SU-DHL-6 (cell line): ENCODE results near the gene KCND3.

Experiments
- H2AFZ ChIP-seq: fragments of 200-600 bp; sonication (generic); 2 replicates; pipeline ENCODE4 v1.6.1; 2014; ENCODE audit warnings: low read depth, mild to moderate bottlenecking, moderate library complexity, mixed read lengths, antibody characterized with exemption, low read length; ENCODE audit not compliant: severe bottlenecking
- H3F3A ChIP-seq: fragments of 200-600 bp; shearing (Covaris generic); 2 replicates; pipeline ENCODE4 v1.6.0; 2016; ENCODE audit warnings: antibody characterized with exemption, mild to moderate bottlenecking; ENCODE audit not compliant: insufficient read depth
- H3K27ac ChIP-seq: fragments of 200-600 bp; sonication (generic); 2 replicates; pipeline ENCODE4 v1.5.1; 2016; ENCODE audit warnings: low read depth, mild to moderate bottlenecking, low read length, moderate library complexity, mixed read lengths
- H3K27me3 ChIP-seq: fragments of 200-600 bp; sonication (generic), shearing (Covaris generic); 2 replicates; pipeline ENCODE4 v1.6.0; 2014; ENCODE audit warnings: mild to moderate bottlenecking, low read length
- H3K36me3 ChIP-seq: fragments of 200-600 bp; sonication (generic); 2 replicates; pipeline ENCODE4 v1.6.1; 2014; ENCODE audit warnings: mild to moderate bottlenecking, low read length, mixed read lengths
- H3K4me2 ChIP-seq: fragments of 300-600, 200-600 bp; shearing (Covaris generic), sonication (generic); 2 replicates; pipeline ENCODE4 v1.6.0; 2014; ENCODE audit warnings: low read length, low read depth, mild to moderate bottlenecking; ENCODE audit not compliant: poor library complexity, severe bottlenecking
- H3K4me3 ChIP-seq: fragments of 200-600 bp; sonication (generic); 2 replicates; pipeline ENCODE4 v1.5.1; 2014; ENCODE audit warnings: antibody characterized with exemption, low read length, mild to moderate bottlenecking, mixed read lengths; ENCODE audit not compliant: insufficient read depth, poor library complexity, severe bottlenecking
- H3K79me2 ChIP-seq: fragments of 200-600 bp; sonication (generic); 2 replicates; pipeline ENCODE4 v1.6.1; 2014; ENCODE audit warnings: mild to moderate bottlenecking, low read length, moderate library complexity; ENCODE audit not compliant: insufficient read depth
- H3K9ac ChIP-seq: fragments of 200-600 bp; sonication (generic); 2 replicates; pipeline ENCODE4 v1.7.0; 2014; ENCODE audit warnings: mild to moderate bottlenecking, low read length
- H3K9me2 ChIP-seq: fragments of 200-600 bp; sonication (generic); replicated peaks from 2 replicates; pipeline ENCODE4 v1.6.1; 2014; ENCODE audit warnings: low read length; ENCODE audit not compliant: insufficient read depth
- H3K9me3 ChIP-seq: fragments of 200-600 bp; sonication (generic); 2 replicates; pipeline ENCODE4 v1.6.1; 2014; ENCODE audit warnings: low read length, mixed read lengths; ENCODE audit not compliant: insufficient read depth
- H4K20me1 ChIP-seq: fragments of 200-600 bp; sonication (generic); 2 replicates; pipeline ENCODE4 v1.6.1; 2014; ENCODE audit warnings: low read depth, mild to moderate bottlenecking, antibody characterized with exemption, low read length, moderate library complexity, mixed read lengths
- EZH2phosphoT487 ChIP-seq: fragments of 200-600 bp; sonication (generic), shearing (Covaris generic); conservative IDR thresholded peaks from 2 replicates; pipeline ENCODE4 v1.6.1; 2018; ENCODE audit warnings: mild to moderate bottlenecking, antibody characterized with exemption, low read length, moderate library complexity, mixed read lengths
- TF ChIP-seq, protein P1 (sequence below): fragments of 200-600 bp; sonication (generic); IDR thresholded peaks from one replicate; pipeline ENCODE4 v1.5.1; 2017; ENCODE audit warnings: antibody characterized with exemption, mild to moderate bottlenecking, low read length, moderate library complexity; ENCODE audit not compliant: insufficient read depth, poor library complexity, severe bottlenecking

The KCND3 gene

DNA sequence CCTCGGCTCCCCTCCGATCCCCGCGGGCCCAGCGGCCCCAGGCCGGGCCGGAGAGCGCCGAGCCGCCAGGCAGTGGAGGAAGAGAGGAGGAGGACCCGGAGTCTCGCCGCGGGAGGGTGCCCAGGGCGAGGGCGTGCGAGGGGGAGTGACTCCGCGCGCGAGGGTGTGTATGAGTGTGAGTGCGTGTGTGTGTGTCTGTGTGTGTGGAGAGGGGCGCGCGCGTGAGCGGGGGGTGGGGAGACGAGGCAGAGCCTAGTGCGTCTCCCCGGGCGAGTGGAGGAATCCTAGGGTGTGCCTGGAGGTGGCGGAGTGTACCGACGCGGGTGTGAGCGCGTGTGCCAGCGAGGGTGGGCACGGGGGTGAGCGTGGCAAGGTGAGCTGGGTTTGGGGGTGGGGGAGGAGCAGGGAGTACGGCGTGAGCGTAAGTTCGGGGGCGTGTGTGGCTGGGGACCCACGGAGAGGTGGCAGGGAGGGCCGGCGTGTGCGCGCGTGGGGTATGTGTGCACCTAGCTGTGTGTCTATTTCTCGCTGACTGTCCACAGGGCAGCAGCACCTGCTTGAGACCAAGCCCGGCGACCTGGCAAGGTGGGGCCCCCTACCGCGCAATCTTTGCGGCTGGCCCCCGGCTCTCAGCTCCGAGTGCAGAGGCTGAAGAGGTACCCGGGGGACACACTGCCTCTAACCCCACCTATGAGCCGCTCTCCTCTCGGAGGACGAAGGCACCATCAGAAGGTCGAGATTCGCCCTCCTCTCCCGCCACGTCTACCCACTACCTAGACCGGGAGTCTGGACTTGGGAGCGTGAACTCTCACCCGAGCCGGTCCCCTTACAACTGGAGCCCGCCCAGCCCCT is 784 bp upstream of the KCND3 start:
- H3K36me3 ChIP-seq = no peaks in the 10 kb centered on the region
- no peaks in the 10 kb centered on the region for H3K9me3 ChIP-seq
- H2AFZ ChIP-seq = no peak overlapping the region
- no peak overlapping the region for H3K27ac ChIP-seq
- no peak overlapping the region for H3K4me3 ChIP-seq
- H3K4me2 ChIP-seq = no peak overlapping the region
- TF ChIP-seq EZH2phosphoT487 = no peak
- TF ChIP-seq, protein P1, sequence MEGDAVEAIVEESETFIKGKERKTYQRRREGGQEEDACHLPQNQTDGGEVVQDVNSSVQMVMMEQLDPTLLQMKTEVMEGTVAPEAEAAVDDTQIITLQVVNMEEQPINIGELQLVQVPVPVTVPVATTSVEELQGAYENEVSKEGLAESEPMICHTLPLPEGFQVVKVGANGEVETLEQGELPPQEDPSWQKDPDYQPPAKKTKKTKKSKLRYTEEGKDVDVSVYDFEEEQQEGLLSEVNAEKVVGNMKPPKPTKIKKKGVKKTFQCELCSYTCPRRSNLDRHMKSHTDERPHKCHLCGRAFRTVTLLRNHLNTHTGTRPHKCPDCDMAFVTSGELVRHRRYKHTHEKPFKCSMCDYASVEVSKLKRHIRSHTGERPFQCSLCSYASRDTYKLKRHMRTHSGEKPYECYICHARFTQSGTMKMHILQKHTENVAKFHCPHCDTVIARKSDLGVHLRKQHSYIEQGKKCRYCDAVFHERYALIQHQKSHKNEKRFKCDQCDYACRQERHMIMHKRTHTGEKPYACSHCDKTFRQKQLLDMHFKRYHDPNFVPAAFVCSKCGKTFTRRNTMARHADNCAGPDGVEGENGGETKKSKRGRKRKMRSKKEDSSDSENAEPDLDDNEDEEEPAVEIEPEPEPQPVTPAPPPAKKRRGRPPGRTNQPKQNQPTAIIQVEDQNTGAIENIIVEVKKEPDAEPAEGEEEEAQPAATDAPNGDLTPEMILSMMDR = no peak
- no peaks in the 10 kb centered on the region for H3K9me2 ChIP-seq
- no peaks in the 10 kb centered on the region for H3K27me3 ChIP-seq
- H4K20me1 ChIP-seq = no peaks in the 10 kb centered on the region
- H3K79me2 ChIP-seq = no peaks in the 10 kb centered on the region
- no peak overlapping the region for H3K9ac ChIP-seq
- H3F3A ChIP-seq = no peaks in the 10 kb centered on the region

DNA sequence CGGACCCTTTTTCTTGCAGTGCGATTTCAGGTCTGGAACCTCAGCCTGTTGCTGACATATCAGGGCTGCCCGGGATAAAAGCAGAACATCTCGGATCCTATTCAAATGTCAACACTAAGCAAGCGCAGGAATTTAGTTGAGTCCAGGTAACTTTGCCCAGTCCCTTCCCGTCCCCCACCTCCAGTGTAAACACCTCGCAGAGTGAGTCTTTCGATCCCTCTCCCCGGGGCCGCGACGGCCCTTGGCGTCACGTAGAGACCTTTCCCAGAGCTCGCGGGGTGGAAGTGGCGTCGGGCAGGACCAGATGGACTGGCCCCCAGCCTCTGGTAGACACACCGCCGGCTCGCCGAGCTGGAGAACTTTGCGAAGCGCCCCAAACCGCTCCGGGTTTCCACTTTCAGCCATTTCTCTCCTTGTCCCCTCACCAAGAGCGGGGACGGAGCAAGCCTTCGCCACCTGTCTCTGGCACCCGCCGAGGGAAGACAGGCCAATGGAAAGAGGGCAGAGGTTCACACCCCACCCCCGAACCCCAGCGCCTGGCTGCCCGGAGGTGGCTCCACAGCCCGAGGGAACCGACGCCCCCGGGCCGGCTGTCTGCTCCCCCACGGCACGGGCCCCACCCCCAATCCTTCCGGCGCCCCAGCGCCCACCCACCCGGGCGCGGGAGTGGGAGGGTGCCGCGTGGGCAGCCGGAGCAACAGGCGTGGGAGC is 570 bp downstream of the KCND3 start:
- H2AFZ ChIP-seq = no peak overlapping the region
- H3K9me3 ChIP-seq = no peaks in the 10 kb centered on the region
- H3K27me3 ChIP-seq = no peaks in the 10 kb centered on the region
- TF ChIP-seq, protein P1 = no peak
- no peak for TF ChIP-seq EZH2phosphoT487
- no peak overlapping the region for H3K27ac ChIP-seq
- no peaks in the 10 kb centered on the region for H4K20me1 ChIP-seq
- no peaks in the 10 kb centered on the region for H3K36me3 ChIP-seq
- no peaks in the 10 kb centered on the region for H3K79me2 ChIP-seq
- no peak overlapping the region for H3K4me2 ChIP-seq
- H3K9me2 ChIP-seq = no peaks in the 10 kb centered on the region
- no peak overlapping the region for H3K9ac ChIP-seq
- no peaks in the 10 kb centered on the region for H3F3A ChIP-seq
- no peak overlapping the region for H3K4me3 ChIP-seq

GRCh38 chr1:111988377-111988742 is 1.1 kb downstream of the KCND3 start:
- no peak overlapping the region for H3K4me3 ChIP-seq
- H4K20me1 ChIP-seq = no peaks in the 10 kb centered on the region

More at GRCh38 chr1:111988377-111988742, 1.1 kb downstream of the KCND3 start:
- TF ChIP-seq, protein P1 = no peak
- H2AFZ ChIP-seq = no peak overlapping the region
- H3K27ac ChIP-seq = no peak overlapping the region
- no peak overlapping the region for H3K4me2 ChIP-seq
- no peaks in the 10 kb centered on the region for H3K79me2 ChIP-seq
- H3K36me3 ChIP-seq = no peaks in the 10 kb centered on the region
- no peaks in the 10 kb centered on the region for H3K27me3 ChIP-seq
- no peaks in the 10 kb centered on the region for H3K9me2 ChIP-seq
- no peaks in the 10 kb centered on the region for H3F3A ChIP-seq
- H3K9me3 ChIP-seq = no peaks in the 10 kb centered on the region
- no peak overlapping the region for H3K9ac ChIP-seq
